NCI-H2171 treated with DMSO at 0.1 percent for 48 hours (cell line): ENCODE results near the gene ACAD11.

Experiments used
- DNase-seq: peaks from one replicate; lab custom pipeline; 2025; lab: John Stamatoyannopoulos, UW

The ACAD11 gene, protein sequence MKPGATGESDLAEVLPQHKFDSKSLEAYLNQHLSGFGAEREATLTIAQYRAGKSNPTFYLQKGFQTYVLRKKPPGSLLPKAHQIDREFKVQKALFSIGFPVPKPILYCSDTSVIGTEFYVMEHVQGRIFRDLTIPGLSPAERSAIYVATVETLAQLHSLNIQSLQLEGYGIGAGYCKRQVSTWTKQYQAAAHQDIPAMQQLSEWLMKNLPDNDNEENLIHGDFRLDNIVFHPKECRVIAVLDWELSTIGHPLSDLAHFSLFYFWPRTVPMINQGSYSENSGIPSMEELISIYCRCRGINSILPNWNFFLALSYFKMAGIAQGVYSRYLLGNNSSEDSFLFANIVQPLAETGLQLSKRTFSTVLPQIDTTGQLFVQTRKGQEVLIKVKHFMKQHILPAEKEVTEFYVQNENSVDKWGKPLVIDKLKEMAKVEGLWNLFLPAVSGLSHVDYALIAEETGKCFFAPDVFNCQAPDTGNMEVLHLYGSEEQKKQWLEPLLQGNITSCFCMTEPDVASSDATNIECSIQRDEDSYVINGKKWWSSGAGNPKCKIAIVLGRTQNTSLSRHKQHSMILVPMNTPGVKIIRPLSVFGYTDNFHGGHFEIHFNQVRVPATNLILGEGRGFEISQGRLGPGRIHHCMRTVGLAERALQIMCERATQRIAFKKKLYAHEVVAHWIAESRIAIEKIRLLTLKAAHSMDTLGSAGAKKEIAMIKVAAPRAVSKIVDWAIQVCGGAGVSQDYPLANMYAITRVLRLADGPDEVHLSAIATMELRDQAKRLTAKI

DNA sequence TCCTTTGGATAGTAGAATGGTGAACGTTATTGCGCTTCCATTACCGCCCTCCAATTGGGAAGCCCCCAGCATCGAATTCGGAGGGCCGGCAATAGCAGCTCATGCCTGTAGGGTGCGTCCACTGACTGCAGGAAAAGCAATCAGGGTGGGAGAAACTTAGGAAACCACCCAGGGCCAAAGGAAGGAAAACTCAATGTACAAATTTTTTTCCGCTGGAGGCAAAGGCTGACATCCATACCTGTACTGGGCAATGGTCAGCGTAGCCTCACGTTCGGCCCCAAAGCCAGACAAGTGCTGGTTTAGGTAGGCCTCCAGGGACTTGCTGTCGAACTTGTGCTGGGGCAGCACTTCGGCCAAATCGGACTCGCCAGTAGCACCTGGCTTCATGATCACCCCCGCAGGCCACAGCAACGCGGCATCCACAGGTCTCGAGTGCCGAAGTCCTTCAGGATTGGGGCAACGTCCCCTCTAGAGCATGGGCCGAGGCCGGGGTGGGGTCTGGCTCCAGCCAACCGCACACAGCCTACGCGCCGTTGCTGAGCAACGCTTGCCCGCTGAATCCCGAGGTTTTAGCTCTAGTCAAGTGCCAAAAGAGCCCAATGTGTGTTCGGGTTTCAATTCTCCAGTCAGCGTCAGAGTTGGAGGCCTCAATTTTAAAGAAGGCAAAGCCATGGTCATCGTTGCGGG, at the start of gene ACAD11:
ACAD11 (minus strand) TSS at position 445 of the 687 bp plus-strand sequence; CDS start at position 387, 58 bp downstream.
- DNase-seq = peak; percentile 76

DNA sequence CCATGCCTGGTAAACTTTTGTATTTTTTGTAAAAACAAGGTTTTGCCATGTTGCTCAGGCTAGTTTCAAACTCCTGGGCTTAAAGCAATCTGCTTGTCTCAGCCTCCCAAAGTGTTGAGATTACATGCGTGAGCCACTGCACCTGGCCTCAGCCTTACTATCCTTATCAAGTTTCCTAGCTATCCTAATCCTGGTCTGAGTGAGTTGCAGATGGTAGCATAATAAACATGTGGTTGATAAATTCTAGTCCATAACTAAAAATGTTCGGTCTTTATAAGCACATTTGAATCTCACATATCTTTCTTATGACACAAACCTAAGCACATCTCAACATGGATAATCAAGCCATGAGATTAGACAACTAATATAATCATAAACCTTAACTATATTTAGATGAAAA, 44.1 kb upstream of the ACAD11 start:
- DNase-seq = no peak

DNA sequence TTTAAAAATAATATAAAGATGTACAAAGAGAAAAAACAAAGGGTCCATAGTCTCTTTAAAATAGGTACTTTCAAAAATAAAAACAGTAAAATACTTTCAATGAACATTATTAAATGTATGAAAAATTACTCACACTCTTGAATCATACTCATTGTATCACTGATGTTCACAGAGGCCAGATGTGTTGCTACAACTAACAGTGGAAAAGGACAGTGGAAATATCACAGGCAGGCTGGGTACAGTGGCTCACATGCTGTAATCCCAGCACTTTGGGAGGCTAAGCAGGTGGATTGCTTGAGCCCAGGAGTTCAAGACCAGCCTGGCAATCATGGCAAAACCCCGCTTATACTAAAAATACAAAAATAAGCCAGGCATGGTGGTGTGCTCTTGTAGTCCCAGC, 35.8 kb upstream of the ACAD11 start:
- DNase-seq = no peak

DNA sequence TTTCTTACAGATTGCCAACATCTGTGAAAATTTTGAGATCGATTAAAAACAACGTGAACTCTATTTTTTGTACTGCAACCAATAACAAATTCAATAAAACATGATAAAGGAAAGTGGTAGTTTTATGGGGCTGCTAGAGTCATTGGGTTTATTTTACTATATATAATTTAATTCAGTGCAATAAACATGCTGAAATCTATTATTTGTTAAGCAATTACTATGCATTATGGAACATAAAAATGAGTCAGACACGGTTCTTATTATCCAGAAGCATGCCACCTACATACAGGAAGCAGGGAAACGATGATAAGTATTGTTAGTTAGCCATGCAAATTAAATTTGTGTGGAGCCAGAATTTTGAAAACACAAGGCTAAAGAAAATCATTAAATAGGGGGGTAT, 35.4 kb upstream of the ACAD11 start:
- DNase-seq = no peak

DNA sequence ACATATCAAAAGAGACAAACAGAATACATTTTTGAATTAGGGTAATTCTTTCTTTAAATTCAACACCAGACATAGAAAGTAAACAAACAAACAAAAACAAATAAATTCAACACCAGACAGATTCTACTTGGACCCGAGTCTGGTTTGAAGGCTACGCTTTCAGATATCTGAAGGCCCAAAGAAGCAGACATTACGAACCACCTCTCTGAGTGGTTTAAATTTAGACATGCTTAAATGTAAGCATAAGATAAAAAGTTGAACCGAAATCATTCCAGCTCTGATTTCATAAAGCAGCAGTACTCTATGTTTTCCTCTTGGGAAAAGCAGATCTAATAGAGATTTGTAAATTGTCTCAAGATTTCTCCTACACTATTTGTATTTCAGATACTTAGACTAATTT, 30.4 kb upstream of the ACAD11 start:
- no peak for DNase-seq

DNA sequence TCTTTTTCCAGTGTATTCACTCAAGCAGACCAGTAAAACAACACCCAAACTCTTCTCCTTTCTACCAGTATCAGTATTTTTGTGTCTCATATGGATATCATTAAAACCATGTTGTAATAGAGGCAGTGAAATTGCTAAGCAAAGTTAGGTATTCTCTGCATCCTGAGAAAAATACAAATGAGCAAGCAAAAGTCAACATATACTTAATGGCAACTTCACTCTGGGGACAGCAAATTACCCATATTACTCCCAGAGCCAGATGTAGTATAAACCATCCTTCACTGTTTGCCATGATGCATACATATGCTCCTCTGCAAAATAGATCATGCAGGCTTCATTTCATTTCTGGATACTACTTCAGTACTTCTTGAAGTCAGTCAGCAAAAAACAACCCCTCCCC, 22.6 kb upstream of the ACAD11 start:
- no peak for DNase-seq

DNA sequence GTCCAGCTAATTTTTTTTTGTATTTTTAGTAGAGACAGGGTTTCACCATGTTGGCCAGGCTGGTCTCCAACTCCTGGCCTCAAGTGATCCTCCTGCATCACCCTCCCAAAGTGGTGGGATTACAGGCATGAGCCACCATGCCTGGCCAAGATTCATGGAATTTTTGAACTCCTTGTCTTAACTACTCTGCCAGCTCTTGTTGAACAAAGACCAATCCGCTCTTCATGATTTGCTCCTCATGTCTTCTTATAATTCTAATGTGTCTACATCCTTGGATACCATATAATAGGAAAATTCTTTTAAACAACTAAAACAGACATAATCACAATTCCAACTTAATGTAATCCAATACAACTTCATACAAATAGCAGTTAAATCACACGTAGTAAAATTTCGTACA, 21.8 kb upstream of the ACAD11 start:
- DNase-seq = no peak

DNA sequence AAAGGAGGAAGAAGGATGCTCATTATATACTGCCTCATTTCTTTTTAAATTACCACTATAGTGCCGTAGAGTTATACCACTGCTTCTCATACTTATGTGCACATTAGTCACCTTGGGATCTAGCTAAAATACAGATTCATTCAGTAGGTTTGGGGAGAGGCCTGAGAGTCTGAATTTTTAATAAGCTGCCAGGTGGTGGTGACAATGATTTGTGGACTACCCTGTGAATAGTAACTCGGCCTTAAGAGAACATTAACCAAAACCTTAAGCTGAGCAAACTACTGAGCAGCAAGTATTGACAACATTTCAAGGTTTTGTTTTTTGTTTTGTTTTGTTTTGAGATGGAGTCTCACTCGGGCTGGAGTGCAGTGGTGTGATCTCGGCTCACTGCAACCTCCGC, 20.3 kb upstream of the ACAD11 start:
- no peak for DNase-seq

DNA sequence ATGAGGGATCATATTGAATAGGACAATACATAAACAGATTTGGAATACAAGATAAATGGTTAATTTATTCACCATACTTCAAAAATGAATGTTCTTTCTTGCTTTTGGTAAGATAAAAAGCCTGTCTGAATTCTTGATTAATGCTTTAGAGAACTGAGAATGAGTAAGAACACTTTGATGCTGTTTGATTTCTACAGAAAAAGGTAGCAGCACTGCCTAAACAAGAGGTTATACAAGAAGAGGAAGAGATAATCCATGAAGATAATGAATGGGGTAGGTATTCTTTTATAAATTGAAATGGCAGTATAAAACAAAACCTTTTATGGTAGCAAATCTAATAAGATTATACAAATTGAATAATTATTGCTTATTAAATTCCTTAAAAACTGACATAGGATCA, 15.8 kb upstream of the ACAD11 start:
- DNase-seq = no peak

DNA sequence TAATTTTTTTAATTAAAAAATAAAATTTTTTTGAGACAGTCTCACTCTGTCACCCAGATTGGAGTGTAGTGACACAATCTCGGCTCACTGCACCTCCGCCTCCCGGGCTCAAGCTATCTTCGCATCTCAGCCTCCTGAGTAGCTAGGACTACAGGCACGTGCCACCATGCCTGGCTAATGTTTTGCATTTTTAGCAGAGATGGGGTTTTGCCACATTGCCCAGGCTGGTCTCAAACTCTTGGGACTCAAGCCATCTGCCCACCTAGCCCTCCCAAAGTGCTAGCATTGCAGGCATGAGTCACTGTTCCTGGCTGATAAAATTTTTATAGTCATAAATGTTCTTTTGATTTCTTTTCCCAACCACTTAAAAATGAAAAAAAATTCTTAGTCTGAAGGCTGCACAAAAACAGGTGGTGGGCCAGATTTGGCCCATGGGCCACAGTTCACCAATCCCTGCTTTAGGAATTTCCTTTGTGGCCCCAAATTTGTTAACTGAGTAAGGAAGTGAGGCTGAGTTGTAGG, 9.7 kb upstream of the ACAD11 start:
- no peak for DNase-seq

DNA sequence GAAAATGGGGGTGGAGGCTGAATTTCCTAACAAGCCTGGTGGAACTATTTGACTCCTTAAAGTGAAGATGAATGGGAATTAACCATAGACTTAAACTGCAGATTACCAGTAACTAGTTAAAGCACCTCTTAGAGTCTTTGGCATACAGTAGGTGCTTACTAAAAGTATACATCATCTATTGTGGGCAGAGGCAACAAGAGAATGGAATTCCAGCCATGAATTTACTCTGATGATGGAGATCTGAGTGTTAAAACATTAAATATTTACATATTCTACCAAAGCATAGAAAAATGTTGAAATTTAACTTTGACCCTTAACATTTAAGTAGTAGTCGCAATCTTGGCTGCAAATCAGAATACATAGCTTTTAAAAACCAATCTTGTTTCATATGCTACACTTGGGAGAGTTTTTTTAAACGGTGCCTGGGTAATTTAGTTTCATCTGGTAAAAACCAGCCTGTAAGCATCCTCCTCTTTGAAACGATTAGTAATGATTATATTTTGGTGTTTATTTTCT, 5.7 kb upstream of the ACAD11 start:
- DNase-seq = no peak

DNA sequence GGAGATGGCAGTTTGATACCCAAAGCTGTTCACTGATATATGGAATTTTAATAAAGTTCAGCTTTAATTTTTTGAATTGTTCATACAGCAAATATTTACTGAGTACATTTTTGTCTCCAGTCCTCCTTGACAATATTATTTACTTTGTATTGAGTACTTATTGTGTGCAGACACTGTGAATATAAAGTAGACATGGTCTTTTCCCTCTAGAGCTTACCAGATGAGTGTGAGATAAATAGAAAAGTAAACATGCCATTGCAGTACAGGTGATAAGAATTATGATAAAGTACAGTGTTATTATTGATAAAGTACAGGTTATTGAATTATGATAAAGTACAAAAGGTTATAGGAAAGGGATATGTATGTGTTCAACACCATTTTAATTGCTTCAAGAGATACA, 2.6 kb upstream of the ACAD11 start:
- no peak for DNase-seq

DNA sequence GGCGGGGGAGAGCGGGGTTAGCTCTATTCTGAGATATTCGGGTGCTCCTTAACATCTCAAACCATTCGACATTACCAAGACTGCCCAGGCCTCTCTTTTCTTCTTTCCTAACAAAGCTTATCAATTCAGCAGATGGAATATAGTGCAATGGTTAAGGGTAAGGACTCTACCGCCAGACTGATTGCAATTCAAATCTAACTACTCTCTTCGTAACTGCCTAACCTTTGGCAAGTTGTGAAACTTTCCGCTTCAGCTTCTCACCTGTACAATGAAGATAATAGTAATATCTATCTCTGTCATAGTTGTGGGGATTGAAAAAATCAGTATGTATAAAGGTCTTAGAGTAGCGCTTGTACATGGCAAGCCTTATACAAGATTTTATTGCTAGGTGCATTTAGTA, 1.5 kb upstream of the ACAD11 start:
- no peak for DNase-seq

DNA sequence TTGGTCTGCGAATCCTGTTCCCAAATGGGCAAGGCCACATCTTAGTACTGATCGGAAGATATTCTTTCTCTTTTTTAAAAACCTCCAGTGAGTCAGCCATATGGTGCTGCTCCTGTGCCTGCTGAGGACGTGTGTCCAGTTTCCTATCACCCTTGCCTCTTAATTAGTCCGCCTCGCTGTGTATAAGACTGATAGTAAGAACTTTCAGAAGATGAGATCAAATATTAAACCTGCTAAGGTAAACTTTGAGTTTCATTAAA, 1.1 kb upstream of the ACAD11 start:
- no peak for DNase-seq

DNA sequence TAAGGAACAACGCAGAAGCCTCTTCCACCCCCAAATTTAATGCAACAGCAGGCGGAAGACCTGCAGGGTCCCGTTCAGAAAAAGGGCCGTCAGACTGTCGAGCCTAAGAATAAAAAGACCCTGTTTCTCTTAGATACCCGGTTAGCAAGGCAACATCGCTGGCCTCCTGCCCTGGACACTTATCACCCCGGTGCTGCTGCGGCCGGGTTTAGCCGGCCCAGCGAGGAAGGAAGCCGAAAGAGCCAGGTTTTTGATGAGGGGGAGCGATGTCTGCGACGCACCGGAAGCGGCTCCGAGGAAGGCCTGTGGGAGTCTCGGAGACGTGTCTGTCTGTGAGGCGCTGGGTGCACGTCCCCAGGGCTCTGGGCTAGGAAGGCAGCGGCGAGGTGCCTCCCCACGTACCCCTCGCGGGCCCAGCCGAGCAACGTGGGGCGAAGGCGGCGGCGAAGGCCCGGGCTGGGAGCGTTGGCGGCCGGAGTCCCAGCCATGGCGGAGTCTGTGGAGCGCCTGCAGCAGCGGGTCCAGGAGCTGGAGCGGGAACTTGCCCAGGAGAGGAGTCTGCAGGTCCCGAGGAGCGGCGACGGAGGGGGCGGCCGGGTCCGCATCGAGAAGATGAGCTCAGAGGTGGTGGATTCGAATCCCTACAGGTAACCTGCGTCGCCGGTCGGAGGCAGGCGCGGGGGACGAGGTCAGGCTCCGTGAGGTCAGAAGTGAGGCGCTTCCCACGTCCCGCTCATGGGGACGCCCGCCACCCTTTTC, 622 bp upstream of the ACAD11 start, which contains the start of gene UBA5:
UBA5 (plus strand) TSS at position 278 of the 759 bp plus-strand sequence; CDS start at position 487, 209 bp downstream.
- DNase-seq = peak; percentile 75

DNA sequence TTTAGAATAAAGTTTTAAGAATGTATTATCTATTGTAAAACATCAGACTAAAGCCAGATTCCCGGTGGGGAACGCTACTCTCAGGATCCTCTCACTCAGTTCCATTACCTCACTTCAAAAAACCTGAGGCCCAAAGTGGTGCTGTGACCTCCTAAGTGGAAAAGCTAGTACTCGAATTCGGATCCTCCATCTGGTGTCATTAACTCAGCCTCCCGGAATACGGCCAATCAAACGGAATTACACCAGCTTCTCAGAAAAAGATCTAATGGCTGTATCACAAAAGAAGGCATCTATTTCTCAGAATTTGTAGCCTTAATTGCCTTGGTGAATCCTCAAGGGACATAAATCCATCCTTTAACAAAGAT, 627 bp downstream of the ACAD11 start:
- peak; percentile 76 for DNase-seq

DNA sequence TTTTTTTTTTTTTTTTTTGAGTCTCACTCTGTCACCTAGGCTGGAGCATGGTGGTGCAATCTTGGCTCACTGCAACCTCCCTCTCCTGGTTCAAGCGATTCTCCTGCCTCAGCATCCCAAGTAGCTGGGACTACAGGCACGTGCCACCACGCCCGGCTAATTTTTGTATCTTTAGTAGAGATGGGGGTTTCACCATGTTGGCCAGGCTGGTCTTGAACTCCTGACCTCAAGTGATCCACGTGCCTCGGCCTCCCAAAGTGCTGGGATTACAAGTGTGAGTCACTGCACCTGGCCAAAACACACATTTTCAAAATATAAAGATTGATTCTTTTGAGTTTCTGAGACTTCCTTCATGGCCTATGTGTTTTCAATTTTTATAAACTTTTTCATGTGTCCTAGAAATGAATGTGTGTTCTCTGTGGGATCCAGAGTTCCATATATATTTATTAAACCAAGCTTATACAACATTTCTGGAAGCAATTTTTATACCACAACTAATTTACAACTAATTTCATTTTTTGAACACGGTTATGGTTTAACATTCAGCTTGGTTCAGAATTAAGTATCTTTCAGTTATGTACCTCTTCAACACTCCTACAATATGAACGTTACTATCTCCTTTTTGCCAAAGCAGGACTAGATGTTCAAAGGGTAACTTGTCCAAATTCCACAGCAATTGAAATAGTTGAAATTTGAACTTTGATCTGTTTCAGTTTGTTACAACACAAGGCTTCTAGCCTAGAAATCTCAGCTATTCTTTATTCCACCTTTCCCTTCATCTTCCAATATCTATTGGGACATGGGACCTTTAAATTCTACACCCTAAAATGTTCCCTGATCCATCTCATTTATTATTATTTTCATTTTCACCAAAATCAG, 1.5 kb downstream of the ACAD11 start:
- DNase-seq = no peak

DNA sequence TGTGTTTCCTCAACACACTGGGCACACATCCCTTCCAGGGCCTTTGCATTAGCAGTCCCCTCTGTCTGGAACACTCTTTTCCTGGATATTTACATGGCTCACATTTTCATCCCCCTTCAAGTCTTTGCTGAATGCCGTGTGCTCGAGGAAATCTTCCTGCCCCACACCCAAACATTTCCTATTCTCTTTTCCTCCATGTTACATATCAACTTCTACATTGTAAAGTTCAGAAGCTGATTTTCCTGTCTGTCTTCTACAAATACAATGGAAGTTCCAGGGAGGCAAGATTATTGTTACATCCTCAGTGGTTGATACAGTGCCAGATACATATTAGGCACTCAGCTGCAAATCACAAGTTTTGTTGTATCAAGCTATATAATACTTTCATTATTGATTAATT, 4.1 kb downstream of the ACAD11 start:
- DNase-seq = no peak

DNA sequence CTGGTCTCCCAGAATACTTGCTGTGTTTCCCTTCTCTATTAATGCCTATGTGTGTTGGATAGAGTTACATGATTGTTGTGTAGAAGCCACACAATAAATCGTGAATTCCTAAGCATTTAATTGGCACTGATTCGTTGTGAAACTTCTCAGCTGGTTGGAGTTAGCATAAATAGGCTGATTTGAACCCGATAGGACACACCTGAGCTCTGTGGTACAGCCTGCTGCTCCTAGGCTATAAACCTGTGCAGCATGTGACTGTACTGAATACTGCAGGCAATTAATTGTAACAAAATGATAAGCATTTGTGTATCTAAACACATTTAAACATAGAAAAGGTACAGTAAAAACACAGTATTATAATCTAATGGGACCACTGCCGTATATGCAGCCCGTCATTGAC, 4.9 kb downstream of the ACAD11 start:
- no peak for DNase-seq

DNA sequence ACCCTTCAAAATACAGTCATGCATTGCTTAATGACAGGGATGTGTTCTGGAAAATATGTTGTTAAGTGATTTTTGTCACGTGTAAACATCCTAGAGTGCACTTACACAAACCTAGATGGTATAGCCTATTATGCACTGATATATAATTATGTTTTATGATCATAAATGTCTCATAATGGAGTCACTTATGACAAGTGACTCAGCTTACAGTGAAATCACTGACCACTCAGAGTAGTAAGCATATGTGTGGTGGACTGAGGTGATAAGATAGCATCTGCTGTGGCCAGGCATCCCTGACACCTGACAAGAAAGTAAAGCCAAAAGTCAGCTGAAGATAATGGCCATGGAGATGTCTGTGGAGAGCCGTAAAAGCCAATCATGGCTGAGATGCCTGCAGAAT, 5.4 kb downstream of the ACAD11 start:
- no peak for DNase-seq
